Trophoblast cell (in vitro differentiated cells and primary cell): ENCODE data around the gene GUCY1B1.

ENCODE experiments used
- DNase-seq, 2 donors: peaks; one replicate each; pipeline ENCODE4 v3.0.0-alpha.2; 2016
- H2AFZ ChIP-seq: 2 replicates; pipeline ENCODE4 v1.6.1; 2013; ENCODE audit warnings: low read length, moderate library complexity, mild to moderate bottlenecking; ENCODE audit not compliant: insufficient read depth, poor library complexity
- H2AK5ac ChIP-seq: 2 replicates; pipeline ENCODE4 v1.6.1; 2013; ENCODE audit warnings: mild to moderate bottlenecking, low read length
- H2BK120ac ChIP-seq: 2 replicates; pipeline ENCODE4 v1.6.1; 2013; ENCODE audit warnings: low read length, mild to moderate bottlenecking, moderate library complexity; ENCODE audit not compliant: insufficient read depth, poor library complexity
- H2BK12ac ChIP-seq: 2 replicates; pipeline ENCODE4 v1.6.1; 2013; ENCODE audit warnings: mild to moderate bottlenecking, low read length, moderate library complexity
- H2BK5ac ChIP-seq: 2 replicates; pipeline ENCODE4 v1.6.1; 2013; ENCODE audit warnings: low read length, low read depth, moderate library complexity, mild to moderate bottlenecking; ENCODE audit not compliant: poor library complexity
- H3K14ac ChIP-seq: 2 replicates; pipeline ENCODE4 v1.6.1; 2013; ENCODE audit warnings: mild to moderate bottlenecking, low read length
- H3K18ac ChIP-seq: 2 replicates; pipeline ENCODE4 v1.6.1; 2013; ENCODE audit warnings: mild to moderate bottlenecking, low read length
- H3K23ac ChIP-seq: 2 replicates; pipeline ENCODE4 v1.6.1; 2013; ENCODE audit warnings: low read length
- H3K27ac ChIP-seq: 2 replicates; pipeline ENCODE4 v1.5.1; 2013; ENCODE audit warnings: low read depth, mild to moderate bottlenecking, inconsistent platforms, low read length, moderate library complexity
- H3K27me3 ChIP-seq: 2 replicates; pipeline ENCODE4 v1.6.1; 2013; ENCODE audit warnings: inconsistent platforms, mild to moderate bottlenecking, low read length, moderate library complexity; ENCODE audit not compliant: insufficient read depth
- H3K36me3 ChIP-seq, 2 experiments: 1 replicate in 1 of 2; 2 replicates in 1 of 2; pipeline ENCODE4 v1.6.1; 2013; ENCODE audit warnings: low read length in 2 of 2, mild to moderate bottlenecking in 2 of 2, moderate library complexity in 1 of 2; ENCODE audit not compliant: insufficient read depth in 2 of 2, control insufficient read depth in 1 of 2
- H3K4ac ChIP-seq: 2 replicates; pipeline ENCODE4 v1.6.1; 2013; ENCODE audit warnings: low read depth, mild to moderate bottlenecking, low read length, moderate library complexity
- H3K4me1 ChIP-seq, 2 experiments: 1 replicate in 1 of 2; 2 replicates in 1 of 2; pipeline ENCODE4 v1.6.1; 2013; ENCODE audit warnings: low read length in 2 of 2, mild to moderate bottlenecking in 2 of 2, moderate library complexity in 1 of 2; ENCODE audit not compliant: insufficient read depth in 2 of 2, control insufficient read depth in 1 of 2
- H3K4me2 ChIP-seq: 2 replicates; pipeline ENCODE4 v1.6.1; 2013; ENCODE audit warnings: inconsistent platforms, mild to moderate bottlenecking, low read length, moderate library complexity
- H3K4me3 ChIP-seq: 2 replicates; pipeline ENCODE4 v1.5.1; 2013; ENCODE audit warnings: mild to moderate bottlenecking, low read depth, low read length, inconsistent platforms
- H3K79me1 ChIP-seq: one replicate; pipeline ENCODE4 v1.6.1; 2013; ENCODE audit warnings: low read length
- H3K79me2 ChIP-seq: 2 replicates; pipeline ENCODE4 v1.6.1; 2013; ENCODE audit warnings: low read length, mild to moderate bottlenecking; ENCODE audit not compliant: control insufficient read depth, insufficient read depth, poor library complexity
- H3K9ac ChIP-seq: 2 replicates; pipeline ENCODE4 v1.6.1; 2013; ENCODE audit warnings: mild to moderate bottlenecking, low read length
- H3K9me3 ChIP-seq: 2 replicates; pipeline ENCODE4 v1.6.1; 2013; ENCODE audit warnings: low read depth, mild to moderate bottlenecking, control low read depth, inconsistent platforms, low read length; ENCODE audit not compliant: insufficient read depth
- H4K12ac ChIP-seq: 2 replicates; pipeline ENCODE4 v1.6.1; 2013; ENCODE audit warnings: low read depth, mild to moderate bottlenecking, low read length, moderate library complexity
- H4K8ac ChIP-seq: 2 replicates; pipeline ENCODE4 v1.6.1; 2013; ENCODE audit warnings: low read depth, mild to moderate bottlenecking, low read length, moderate library complexity
- H4K91ac ChIP-seq: one replicate; pipeline ENCODE4 v1.6.1; 2013; ENCODE audit warnings: low read depth, mild to moderate bottlenecking, low read length, moderate library complexity
- WGBS: extraction: QIAGEN DNeasy Blood & Tissue Kit; methylation state at CpG from one replicate; pipeline ENCODE4 v1.1.7; 2013; ENCODE audit warnings: missing lambda C conversion rate; ENCODE audit not compliant: insufficient read length, insufficient coverage; ENCODE audit errors: extremely low coverage; 5-methylcytosine and 5-hydroxymethylcytosine counted together

The GUCY1B1 gene

GRCh38 chr4:155741546-155741945 lies 17.3 kb upstream of the GUCY1B1 start:
- Histone ChIP-seq H4K91ac (no peak overlapping the region), H3K4me1 (no peaks in the 10 kb centered on the region), H3K18ac (no peak overlapping the region), H3K9ac (no peak overlapping the region), H3K79me2 (no peaks in the 10 kb centered on the region), H4K12ac (no peak overlapping the region), H2BK5ac (no peak overlapping the region), H2BK120ac (no peak overlapping the region), H2AFZ (no peak overlapping the region), H3K9me3 (no peaks in the 10 kb centered on the region), H3K4ac (no peak overlapping the region), H3K27ac (no peak overlapping the region), H3K36me3 (no peaks in the 10 kb centered on the region), H3K23ac (no peak overlapping the region), H2BK12ac (no peak overlapping the region), H3K4me2 (no peak overlapping the region), H3K4me3 (no peak overlapping the region), H4K8ac (no peak overlapping the region), H3K79me1 (no peaks in the 10 kb centered on the region), H3K14ac (no peak overlapping the region), H2AK5ac (no peak overlapping the region), H3K27me3 (no peaks in the 10 kb centered on the region)
- no CpG with 5 or more reads among the region's 1 CpG for WGBS
- DNase-seq: no peak

- Histone ChIP-seq H3K4me1 (no peaks in the 10 kb centered on the region), H3K23ac (no peak overlapping the region), H4K12ac (no peak overlapping the region), H2AFZ (no peak overlapping the region), H3K18ac (no peak overlapping the region), H3K9ac (no peak overlapping the region), H3K4me3 (no peak overlapping the region), H3K14ac (no peak overlapping the region), H3K9me3 (no peaks in the 10 kb centered on the region), H4K91ac (no peak overlapping the region), H3K27ac (no peak overlapping the region), H4K8ac (no peak overlapping the region), H3K27me3 (no peaks in the 10 kb centered on the region), H3K4ac (no peak overlapping the region), H2BK5ac (no peak overlapping the region), H2BK12ac (no peak overlapping the region), H2AK5ac (no peak overlapping the region), H3K79me1 (no peaks in the 10 kb centered on the region), H3K79me2 (no peaks in the 10 kb centered on the region), H3K36me3 (no peaks in the 10 kb centered on the region), H3K4me2 (no peak overlapping the region), H2BK120ac (no peak overlapping the region)
- no CpG with 5 or more reads among the region's 3 CpGs for WGBS
- DNase-seq: no peak
Observed at GRCh38 chr4:155742310-155743015, 16.4 kb upstream of the GUCY1B1 start.

DNA sequence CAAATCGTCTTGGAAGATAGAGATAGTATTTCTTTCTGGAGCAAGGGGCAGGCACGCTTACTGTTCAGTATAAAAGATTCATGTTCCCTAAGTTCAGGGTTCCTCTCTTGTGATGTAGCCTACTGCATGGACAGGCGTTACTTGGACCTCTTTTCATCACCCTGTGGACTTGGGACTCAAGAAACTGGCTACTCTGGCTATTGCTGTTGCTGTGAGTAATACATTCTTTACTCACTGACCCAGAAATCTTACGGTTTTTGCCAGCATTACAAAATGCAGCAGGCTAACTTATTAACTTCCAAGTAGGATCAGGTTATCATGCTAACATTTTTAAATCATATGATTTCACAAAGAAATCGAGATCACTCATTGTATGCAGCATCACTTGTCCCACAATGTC lies 12.8 kb upstream of the GUCY1B1 start:
- no CpG with 5 or more reads among the region's 5 CpGs for WGBS
- Histone ChIP-seq H3K4me1 (no peaks in the 10 kb centered on the region), H3K23ac (no peak overlapping the region), H2BK120ac (no peak overlapping the region), H3K9me3 (no peaks in the 10 kb centered on the region), H4K12ac (no peak overlapping the region), H3K27ac (no peak overlapping the region), H3K4me3 (no peak overlapping the region), H2AK5ac (no peak overlapping the region), H4K91ac (no peak overlapping the region), H3K36me3 (no peaks in the 10 kb centered on the region), H3K27me3 (no peaks in the 10 kb centered on the region), H3K79me1 (no peaks in the 10 kb centered on the region), H3K9ac (no peak overlapping the region), H3K4me2 (no peak overlapping the region), H4K8ac (no peak overlapping the region), H3K4ac (no peak overlapping the region), H3K79me2 (no peaks in the 10 kb centered on the region), H2BK5ac (no peak overlapping the region), H3K14ac (no peak overlapping the region), H3K18ac (no peak overlapping the region), H2BK12ac (no peak overlapping the region), H2AFZ (no peak overlapping the region)
- DNase-seq: no peak

DNA sequence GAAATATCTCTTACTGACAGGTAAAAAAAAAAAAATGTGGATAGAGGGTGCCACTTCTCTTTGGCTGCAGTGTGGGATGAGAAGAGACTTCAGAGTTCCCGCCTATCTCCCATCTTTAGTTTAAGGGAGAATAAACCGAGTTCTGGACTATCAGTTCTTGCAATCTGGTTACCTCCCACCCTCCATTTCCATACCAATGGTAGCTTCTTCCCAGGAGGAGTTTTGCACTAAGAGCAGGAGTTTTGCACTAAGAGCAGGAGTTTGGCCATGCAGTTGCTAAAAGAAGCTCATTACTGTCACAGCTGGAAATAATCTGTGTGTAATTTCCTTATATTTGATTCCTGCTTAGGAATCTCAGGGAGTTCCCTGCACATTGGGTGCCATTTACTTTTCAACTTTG lies 10.8 kb upstream of the GUCY1B1 start:
- Histone ChIP-seq H3K79me1 (no peaks in the 10 kb centered on the region), H3K23ac (no peak overlapping the region), H3K36me3 (no peaks in the 10 kb centered on the region), H3K4me1 (no peaks in the 10 kb centered on the region), H2AK5ac (no peak overlapping the region), H3K4me3 (no peak overlapping the region), H3K4ac (no peak overlapping the region), H2BK12ac (no peak overlapping the region), H2AFZ (no peak overlapping the region), H3K79me2 (no peaks in the 10 kb centered on the region), H2BK120ac (no peak overlapping the region), H4K91ac (no peak overlapping the region), H3K27ac (no peak overlapping the region), H4K8ac (no peak overlapping the region), H4K12ac (no peak overlapping the region), H2BK5ac (no peak overlapping the region), H3K9ac (no peak overlapping the region), H3K14ac (no peak overlapping the region), H3K9me3 (no peaks in the 10 kb centered on the region), H3K4me2 (no peak overlapping the region), H3K27me3 (no peaks in the 10 kb centered on the region), H3K18ac (no peak overlapping the region)
- WGBS: no CpG with 5 or more reads among the region's 2 CpGs
- DNase-seq: no peak
